Right ventricle myocardium inferior (tissue), 1 donor: Measurements from ENCODE around the gene SPECC1. TPM values are rescaled to one million over a fixed set of nuclear protein-coding genes. Genes with fewer than 3 reads are reported as not detected.
A peak's percentile ranks its signal among the peaks of the same experiment; 100 is the strongest.
"Not testable (repeated sequence)": the region's sequence is repeated elsewhere in the genome, so short reads cannot be mapped to it uniquely, and the experiment has no call there.

ENCODE experiments used
- ATAC-seq: fragments of 200-7000 bp; cut with Tn5 transposase; one replicate; pipeline ENCODE4 v1.9.1; 2020; ENCODE audit warnings: mild to moderate bottlenecking, moderate library complexity
- DNase-seq: peaks from one replicate; pipeline ENCODE4 v3.0.0; 2021; ENCODE audit errors: missing footprints
- intact Hi-C: fragments of 100-400 bp; cut with DNase I; formaldehyde crosslinking; loops from one replicate; pipeline ENCODE4 v1.11.0; 2022
- total RNA-seq: library from RNA; stranded (reverse); fragmentation: NEBNext Ultra II Directional; extraction: Animal tissue kit (Norgen Biotek cat#: 25700); gene quantifications from one replicate; pipeline ENCODE4 v1.2.1, GENCODE V29; 2021
- donor health status: DM: no; HTN: yes; CAD: no; lungs with severe emphysema.

SPECC1 gene
- total RNA-seq, 1 donor from 2014 or later = 10.5 TPM

GRCh38 chr17:20235747-20236146, 226.6 kb downstream of the SPECC1 start:
- intact Hi-C loops = no loop called here
- DNase-seq (no peak), ATAC-seq (no peak)

- intact Hi-C loops = no loop called here
- DNase-seq (no peak), ATAC-seq (peak; percentile 63)
These were observed 227.5 kb downstream of the SPECC1 start for GRCh38 chr17:20236578-20237227.

- intact Hi-C loops, ATAC-seq, DNase-seq: not testable (repeated sequence)
These were observed 230.6 kb downstream of the SPECC1 start for GRCh38 chr17:20239776-20240175.

- DNase-seq (no peak), ATAC-seq (no peak)
- intact Hi-C loops = no loop called here
These were observed 232.7 kb downstream of the SPECC1 start for GRCh38 chr17:20241855-20242254.

GRCh38 chr17:20242271-20242670, 233.1 kb downstream of the SPECC1 start:
- ATAC-seq (no peak), DNase-seq (no peak)
- intact Hi-C loops = no loop called here

- intact Hi-C loops = no loop called here
- DNase-seq (no peak), ATAC-seq (no peak)
These were observed 234.4 kb downstream of the SPECC1 start for GRCh38 chr17:20243524-20243923.

- ATAC-seq = no peak
- no peak for DNase-seq
- intact Hi-C loops = no loop called here
These were observed 235.5 kb downstream of the SPECC1 start for GRCh38 chr17:20244671-20245070.

GRCh38 chr17:20246692-20247091, 237.5 kb downstream of the SPECC1 start:
- no peak for ATAC-seq
- intact Hi-C loops = no loop called here

GRCh38 chr17:20253323-20253722, 244.2 kb downstream of the SPECC1 start:
- DNase-seq (no peak), ATAC-seq (no peak)
- intact Hi-C loops = no loop called here

More at GRCh38 chr17:20246692-20247091, 237.5 kb downstream of the SPECC1 start:
- no peak for DNase-seq

- intact Hi-C loops = no loop called here
- DNase-seq = no peak
- no peak for ATAC-seq
These were observed 245.4 kb downstream of the SPECC1 start for GRCh38 chr17:20254541-20254940.

- no peak for ATAC-seq
- no peak for DNase-seq
- intact Hi-C loops = no loop called here
These were observed 247.0 kb downstream of the SPECC1 start for GRCh38 chr17:20256144-20256543.

- ATAC-seq (no peak), DNase-seq (no peak)
- intact Hi-C loops = no loop called here
These were observed 247.8 kb downstream of the SPECC1 start for GRCh38 chr17:20257008-20257407.

- DNase-seq (no peak), ATAC-seq (no peak)
- intact Hi-C loops = no loop called here
These were observed 248.6 kb downstream of the SPECC1 start for GRCh38 chr17:20257798-20258197.

- intact Hi-C loops = no loop called here
- ATAC-seq (no peak), DNase-seq (no peak)
These were observed 250.5 kb downstream of the SPECC1 start for GRCh38 chr17:20259668-20260067.

GRCh38 chr17:20260268-20260667, 251.1 kb downstream of the SPECC1 start:
- ATAC-seq = no peak
- intact Hi-C loops = no loop called here

GRCh38 chr17:20262226-20263114, 253.3 kb downstream of the SPECC1 start:
- DNase-seq = no peak
- intact Hi-C loops = no loop called here
- ATAC-seq = no peak

More at GRCh38 chr17:20260268-20260667, 251.1 kb downstream of the SPECC1 start:
- no peak for DNase-seq

GRCh38 chr17:20263115-20263433, 253.9 kb downstream of the SPECC1 start:
- ATAC-seq, DNase-seq, intact Hi-C loops: not testable (repeated sequence)

- DNase-seq = no peak
- no peak for ATAC-seq
- intact Hi-C loops = no loop called here
These were observed 254.4 kb downstream of the SPECC1 start for GRCh38 chr17:20263595-20263994.

GRCh38 chr17:20264996-20265395, 255.8 kb downstream of the SPECC1 start:
- intact Hi-C loops = no loop called here
- ATAC-seq (no peak), DNase-seq (no peak)

GRCh38 chr17:20266806-20267458, 257.8 kb downstream of the SPECC1 start:
- DNase-seq = no peak
- intact Hi-C loops = no loop called here
- peak; percentile 20 for ATAC-seq
